K562 (cell line): ENCODE results near the gene BAIAP2.

Experiments
- FOXA1 ChIP-seq: fragments of 450-650 bp; IDR thresholded peaks from 2 replicates; pipeline ENCODE4 v1.6.1; 2016; ENCODE audit warnings: mild to moderate bottlenecking, borderline replicate concordance
- FOXA3 ChIP-seq, 2 experiments: fragments of 450-650 bp in 1 of 2; sonication (generic) in 1 of 2; formaldehyde crosslinking; IDR thresholded peaks in 1 of 2; conservative IDR thresholded peaks in 1 of 2; 2 replicates each; pipeline versions ENCODE4 v1.4.0 to v1.8.0; 2020 to 2022; ENCODE audit warnings: mild to moderate bottlenecking in 2 of 2, missing genetic modification reagents in 1 of 2
- POLR2A ChIP-seq: fragments of 450-650 bp; conservative IDR thresholded peaks from 2 replicates; pipeline ENCODE4 v1.6.1; 2016
- RBM14 ChIP-seq: fragments of 200-400 bp; formaldehyde crosslinking; IDR thresholded peaks from 2 replicates; pipeline ENCODE4 v1.6.1; 2018; ENCODE audit warnings: low read depth, mild to moderate bottlenecking, low read length, moderate library complexity, borderline replicate concordance; ENCODE audit not compliant: insufficient read depth
- RFX5 ChIP-seq: IDR thresholded peaks from 2 replicates; pipeline ENCODE4 v1.6.1; 2011; ENCODE audit warnings: low read depth, mild to moderate bottlenecking, improper control_type of control experiment, low read length
- ZFP36 ChIP-seq: fragments of 150-350 bp; IDR thresholded peaks from 2 replicates; pipeline ENCODE4 v1.6.1; 2018; ENCODE audit warnings: low read length, low read depth; ENCODE audit not compliant: partially characterized antibody
- TF ChIP-seq, protein P1 (sequence below), 3 experiments: IDR thresholded peaks in 2 of 3; conservative IDR thresholded peaks in 1 of 3; 2 replicates each; pipeline ENCODE4 v1.5.1; 2011 to 2012; ENCODE audit warnings: low read length in 3 of 3, mild to moderate bottlenecking in 3 of 3, control low read depth in 2 of 3, improper control_type of control experiment in 1 of 3, inconsistent platforms in 1 of 3, low read depth in 1 of 3, mixed read lengths in 1 of 3, moderate library complexity in 1 of 3; ENCODE audit not compliant: insufficient read depth in 2 of 3

DNA sequence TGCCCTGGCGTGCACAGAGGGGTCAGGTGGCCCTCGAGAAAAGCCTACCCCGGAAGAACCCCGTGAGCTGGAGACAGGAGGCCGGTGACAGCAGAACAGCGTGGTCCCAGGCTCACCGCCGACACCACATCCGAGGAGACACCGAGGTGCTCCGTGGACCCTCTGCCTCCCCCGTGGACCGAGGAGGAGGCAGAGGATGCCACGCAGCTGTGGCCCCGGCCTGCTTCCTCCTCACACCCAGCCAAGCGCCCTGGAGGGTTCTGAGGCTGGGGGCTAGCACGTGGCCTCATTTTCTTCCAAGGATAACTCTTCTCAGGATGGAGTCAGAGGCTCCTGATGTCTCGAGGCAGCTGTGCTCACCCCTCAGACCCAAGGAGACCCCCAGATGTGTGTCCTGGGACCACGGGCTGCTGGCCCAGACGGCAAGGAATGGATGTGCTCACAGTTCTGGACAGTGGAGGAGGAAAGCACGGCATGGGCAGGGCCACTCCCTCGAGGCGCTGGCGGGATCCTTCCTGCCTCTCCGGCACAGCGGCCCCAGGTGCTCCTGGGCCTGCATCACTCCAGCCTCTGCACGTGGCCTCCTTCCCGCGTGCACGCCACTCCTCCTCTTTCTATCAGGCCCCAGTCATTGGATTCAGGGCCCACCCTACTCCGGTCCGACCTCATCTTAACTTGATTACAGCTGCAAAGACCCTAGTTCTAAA, 125.9 kb downstream of the BAIAP2 start:
- no peak for TF ChIP-seq RFX5
- TF ChIP-seq, protein P1, sequence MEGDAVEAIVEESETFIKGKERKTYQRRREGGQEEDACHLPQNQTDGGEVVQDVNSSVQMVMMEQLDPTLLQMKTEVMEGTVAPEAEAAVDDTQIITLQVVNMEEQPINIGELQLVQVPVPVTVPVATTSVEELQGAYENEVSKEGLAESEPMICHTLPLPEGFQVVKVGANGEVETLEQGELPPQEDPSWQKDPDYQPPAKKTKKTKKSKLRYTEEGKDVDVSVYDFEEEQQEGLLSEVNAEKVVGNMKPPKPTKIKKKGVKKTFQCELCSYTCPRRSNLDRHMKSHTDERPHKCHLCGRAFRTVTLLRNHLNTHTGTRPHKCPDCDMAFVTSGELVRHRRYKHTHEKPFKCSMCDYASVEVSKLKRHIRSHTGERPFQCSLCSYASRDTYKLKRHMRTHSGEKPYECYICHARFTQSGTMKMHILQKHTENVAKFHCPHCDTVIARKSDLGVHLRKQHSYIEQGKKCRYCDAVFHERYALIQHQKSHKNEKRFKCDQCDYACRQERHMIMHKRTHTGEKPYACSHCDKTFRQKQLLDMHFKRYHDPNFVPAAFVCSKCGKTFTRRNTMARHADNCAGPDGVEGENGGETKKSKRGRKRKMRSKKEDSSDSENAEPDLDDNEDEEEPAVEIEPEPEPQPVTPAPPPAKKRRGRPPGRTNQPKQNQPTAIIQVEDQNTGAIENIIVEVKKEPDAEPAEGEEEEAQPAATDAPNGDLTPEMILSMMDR (IDR thresholded peaks at IDR 0.05 in 2 of 3, conservative IDR thresholded peaks at IDR 0.05 in 1 of 3; ENCODE audit: insufficient read depth in 2 of 3, low read depth in 1 of 3, low read length in 3 of 3), result no peak
- TF ChIP-seq ZFP36, result no peak
- no peak for TF ChIP-seq POLR2A
- TF ChIP-seq FOXA3 (CRISPR knock-in tag; conservative IDR thresholded peaks at IDR 0.05 in 1 of 2, IDR thresholded peaks at IDR 0.05 in 1 of 2), result no peak
- TF ChIP-seq RBM14, result no peak
- TF ChIP-seq FOXA1, result no peak
